Measurements from ENCODE around the gene SEC61B.
"Not testable (repeated sequence)": the region's sequence is repeated elsewhere in the genome, so short reads cannot be mapped to it uniquely, and the experiment has no call there.

SEC61B gene

DNA sequence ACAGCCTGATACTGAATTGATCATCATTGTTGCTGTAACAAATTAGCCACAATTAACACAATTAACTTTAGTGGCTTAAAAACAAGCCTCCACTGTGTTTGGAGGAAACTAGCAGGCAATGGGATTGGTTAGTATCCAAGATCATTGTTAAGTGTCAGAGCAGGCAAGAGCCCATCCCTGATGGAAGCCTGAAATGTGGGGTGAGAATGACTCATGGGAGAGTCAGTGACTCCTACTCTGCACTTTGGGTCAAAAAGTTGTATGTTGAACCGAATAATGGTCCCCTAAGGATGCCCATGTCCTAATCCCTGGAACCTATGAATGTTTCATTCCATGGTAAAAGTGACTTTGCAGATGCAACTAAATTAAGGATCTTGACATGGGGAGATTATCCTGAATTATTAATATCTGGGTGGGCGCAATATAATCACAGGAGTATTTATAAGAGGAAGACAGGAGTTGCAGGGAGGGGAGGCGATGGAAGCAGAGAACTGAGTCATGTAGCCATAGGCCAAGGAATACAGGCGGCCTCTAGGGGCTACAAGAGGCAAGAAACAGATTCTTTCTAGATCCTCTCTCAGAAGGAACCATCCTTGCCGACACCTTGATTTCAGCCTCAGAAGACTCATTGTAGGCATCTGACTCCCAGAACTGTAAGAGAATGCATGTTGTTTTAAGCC, 29.2 kb upstream of the SEC61B start:
- DNase-seq (ENCODE audit: low read depth), result no peak

DNA sequence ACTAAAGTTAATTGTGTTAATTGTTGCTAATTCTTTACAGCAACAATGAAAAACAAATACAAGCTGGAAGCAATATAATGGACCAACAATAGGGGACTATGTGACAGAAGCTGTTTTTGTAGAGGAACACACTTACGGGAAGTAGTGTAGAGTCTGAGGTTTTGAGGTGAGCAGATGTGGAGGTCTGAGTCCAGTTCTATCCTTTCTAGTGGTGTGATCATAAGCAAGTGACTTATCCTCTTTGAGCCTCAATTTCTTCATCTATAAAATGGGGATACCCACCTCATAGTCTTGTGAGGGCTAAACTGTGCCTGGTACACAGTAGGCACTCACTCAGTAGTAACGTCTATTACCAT, 28.6 kb upstream of the SEC61B start:
- no peak for DNase-seq (ENCODE audit: low read depth)

DNA sequence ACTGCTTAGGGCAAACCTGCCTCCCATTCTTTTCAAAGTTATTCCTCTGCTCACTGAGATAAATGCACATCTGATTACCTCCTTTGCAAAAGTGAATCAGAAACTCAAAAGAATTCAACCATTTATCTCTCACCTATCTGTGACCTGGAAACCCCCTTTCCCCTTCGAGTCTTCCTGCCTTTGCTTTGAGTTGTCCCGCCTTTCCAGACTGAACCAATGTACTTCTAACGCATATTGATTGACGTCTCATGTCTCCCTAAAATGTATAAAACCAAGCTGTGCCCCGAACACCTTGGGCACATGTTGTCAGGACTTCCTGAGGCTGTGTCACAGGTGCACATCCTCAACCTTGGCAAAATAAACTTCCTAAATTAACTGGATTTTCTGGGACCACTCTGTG, 25.6 kb upstream of the SEC61B start:
- not testable (repeated sequence) for DNase-seq (ENCODE audit: low read depth)

DNA sequence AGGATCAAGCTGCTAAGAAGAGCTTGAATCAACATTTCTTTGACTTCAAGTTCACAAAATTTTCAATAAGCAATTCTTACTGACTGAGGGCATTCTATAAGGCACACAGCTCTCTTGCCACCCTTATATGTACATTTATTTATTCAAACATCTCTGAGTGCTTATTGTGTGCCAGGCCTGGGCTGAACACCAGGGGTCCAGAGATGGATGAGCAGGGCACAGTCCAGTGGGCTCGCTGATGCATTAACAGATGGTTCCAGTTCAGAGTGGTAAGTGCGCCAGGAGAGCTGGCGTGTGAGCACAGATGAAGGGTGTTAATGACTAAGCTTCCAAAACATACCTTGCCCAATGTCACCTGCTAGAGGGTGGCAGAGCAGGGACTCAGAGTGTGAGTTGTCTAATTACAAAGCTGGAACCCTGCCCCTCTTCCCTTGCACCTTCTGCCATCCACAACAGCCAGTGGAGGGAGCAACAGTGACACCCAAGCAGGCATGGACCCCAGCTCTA, 24.9 kb upstream of the SEC61B start:
- no peak for DNase-seq (ENCODE audit: low read depth)

- DNase-seq (ENCODE audit: low read depth), result no peak
Measured at GRCh38 chr9:99197987-99198386, 24.1 kb upstream of the SEC61B start.

DNA sequence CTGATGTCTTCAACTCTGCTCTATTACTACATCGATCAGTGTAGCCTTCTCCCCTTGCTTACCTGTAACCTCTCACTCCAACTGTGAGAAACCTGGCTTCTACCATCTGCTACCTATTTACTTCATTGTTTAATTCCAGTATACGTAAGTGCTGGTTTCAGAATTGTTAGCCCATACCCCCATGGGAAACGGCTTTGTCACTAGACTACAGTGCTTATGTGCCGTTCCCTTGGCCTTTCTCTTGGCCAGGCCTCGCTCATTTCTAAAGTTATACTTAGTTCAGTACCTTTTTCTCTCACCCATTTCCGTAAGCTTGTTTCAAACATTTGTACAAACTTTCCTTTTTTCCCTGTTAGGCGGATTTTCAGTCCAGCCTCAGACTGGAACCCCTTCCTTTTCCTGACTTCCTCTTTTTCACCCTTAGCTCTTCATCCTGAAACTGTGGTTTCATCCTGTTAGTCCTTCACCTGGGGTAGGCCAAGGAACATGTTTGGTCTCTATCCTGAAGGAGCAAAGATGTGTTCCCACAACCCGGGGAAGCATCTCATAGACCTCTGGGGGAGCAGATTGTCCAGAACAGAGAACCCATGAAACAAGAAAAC, 22.0 kb upstream of the SEC61B start:
- DNase-seq (ENCODE audit: low read depth), result no peak

DNA sequence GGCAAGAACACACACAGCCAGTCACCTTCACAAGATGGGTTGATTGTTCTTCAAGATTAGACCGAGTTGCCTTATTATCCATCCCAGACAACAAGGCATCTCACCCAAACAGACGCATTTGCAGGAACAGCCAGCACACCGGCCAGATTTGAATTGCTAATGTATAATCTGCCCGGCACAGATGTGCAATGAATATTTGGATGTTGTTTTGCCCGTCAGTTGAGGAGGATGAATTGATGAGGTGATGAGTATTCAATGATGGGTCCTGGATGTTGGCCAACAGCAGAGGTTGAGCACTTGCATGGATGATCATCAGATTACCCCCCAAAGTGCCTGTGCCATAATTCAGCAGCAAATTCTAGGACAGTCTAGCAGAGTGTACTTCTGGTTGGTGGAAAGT, 20.5 kb upstream of the SEC61B start:
- DNase-seq (ENCODE audit: low read depth), result no peak

GRCh38 chr9:99210572-99210971, 11.5 kb upstream of the SEC61B start:
- no peak for DNase-seq (ENCODE audit: low read depth)

DNA sequence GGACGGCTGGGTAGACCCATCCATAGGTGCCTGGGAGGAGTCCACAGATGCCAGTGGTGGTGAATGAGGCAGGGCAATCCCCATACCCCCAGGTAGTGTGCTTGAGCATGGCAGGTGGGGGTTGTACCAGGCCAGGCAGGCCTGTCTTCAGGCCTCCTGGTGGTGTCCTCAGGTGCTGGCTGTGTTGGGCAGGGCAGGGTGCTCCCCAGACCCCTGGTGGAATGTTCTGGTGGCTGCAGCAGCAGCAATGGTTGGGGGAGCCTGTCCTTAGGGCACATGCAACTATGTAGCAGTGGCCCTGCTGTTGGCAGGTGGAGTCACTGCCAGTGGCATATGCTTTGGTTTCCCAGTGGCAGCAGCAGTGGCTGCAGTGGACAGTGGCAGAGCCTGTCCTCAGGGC, 10.3 kb upstream of the SEC61B start:
- DNase-seq (ENCODE audit: low read depth), result no peak

- DNase-seq (ENCODE audit: low read depth), result no peak
Measured at GRCh38 chr9:99213197-99213596, 8.9 kb upstream of the SEC61B start.

DNA sequence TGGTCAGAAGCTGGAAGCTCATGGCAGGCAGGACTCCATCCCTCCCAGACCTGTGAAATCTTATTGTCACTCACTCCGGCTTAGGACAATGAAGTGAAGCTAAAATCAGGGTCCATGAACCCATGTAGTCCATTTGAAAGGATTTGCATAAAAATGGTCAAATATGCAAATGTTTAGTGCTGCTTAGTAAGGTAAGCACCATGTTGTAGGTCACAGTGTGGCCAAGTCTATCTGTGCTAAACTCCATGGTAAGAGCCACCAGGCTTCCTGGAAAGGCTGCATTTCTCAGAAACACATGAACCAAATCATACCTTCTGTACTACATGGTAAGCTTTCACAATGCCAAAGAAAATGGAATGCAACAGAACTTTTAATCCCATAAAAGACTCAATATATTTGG, 6.0 kb upstream of the SEC61B start:
- DNase-seq (ENCODE audit: low read depth), result no peak

DNA sequence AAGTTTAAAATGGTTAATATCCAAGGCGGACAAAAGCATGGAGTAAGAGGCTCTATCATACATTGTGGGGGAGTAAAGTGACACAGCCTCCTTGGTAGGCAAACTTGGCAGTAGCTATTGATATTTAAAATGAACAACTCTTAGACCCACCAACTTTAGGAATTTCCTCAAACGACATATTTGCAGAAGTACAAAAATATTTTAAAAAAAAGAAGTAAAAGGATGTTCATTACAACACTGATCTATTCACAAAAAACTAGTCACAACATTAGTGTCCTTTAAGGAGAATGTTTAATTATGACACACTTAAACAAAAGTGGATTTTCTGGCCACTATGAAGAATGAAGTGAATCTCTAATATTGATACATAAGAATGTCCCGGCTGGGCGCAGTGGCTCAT, 2.1 kb upstream of the SEC61B start:
- no peak for DNase-seq (ENCODE audit: low read depth)

DNA sequence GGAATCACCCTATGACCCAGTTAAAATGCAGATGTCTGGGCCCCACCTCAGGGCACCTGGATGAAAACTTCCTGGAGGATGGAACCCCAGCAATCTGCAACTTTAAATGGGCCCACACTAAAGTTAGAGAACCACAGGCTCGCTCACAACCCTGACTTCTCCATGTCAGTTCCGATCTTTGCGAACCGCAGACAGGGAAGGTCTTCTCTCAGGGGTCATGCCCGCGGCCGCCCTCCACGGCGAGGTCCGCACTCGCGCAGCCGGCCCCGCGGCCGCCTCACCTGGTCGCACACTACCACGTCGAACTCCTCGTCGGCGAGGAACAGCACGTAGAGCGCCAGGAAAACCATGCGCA, 839 bp upstream of the SEC61B start:
- no peak for DNase-seq (ENCODE audit: low read depth)

- DNase-seq (ENCODE audit: low read depth), result no peak
Measured at GRCh38 chr9:99222416-99223270, 561 bp downstream of the SEC61B start.

DNA sequence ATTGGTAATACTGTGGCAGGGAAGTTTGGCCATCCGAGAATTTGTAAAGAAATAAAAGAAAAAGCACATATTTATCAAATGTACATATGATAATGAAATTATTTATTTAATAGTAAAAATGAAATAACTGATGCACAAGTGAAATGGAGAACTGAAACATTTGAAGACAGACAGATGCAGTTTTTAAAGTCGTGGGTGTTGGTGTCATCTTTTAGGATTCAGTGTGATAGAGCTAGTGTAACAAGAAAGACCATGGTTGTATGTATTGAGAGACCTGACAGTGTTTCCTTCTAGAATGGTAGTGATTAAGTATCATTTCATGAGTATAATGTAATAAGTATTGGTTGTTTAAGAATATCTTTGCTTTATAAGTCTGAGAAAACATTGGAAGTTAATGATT, 2.4 kb downstream of the SEC61B start:
- DNase-seq (ENCODE audit: low read depth), result no peak

DNA sequence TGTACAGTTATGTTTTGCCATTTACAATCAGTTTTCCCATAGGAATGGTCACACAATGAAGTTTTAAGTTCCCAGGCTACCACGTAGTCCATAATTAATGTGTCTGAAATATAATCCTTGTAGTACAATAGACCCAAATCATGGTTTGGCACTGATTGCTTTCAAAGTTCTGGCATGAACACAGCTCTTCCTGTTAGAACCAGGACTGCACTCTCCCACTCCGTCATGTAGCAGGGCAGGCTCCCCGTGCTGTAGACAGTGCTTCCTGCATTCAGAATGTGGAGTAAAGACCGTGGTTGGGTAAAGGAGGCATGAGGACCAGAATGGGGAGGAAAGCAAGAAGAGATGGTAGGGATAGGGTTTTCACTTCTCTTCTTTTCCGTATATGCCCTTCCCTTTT, 4.0 kb downstream of the SEC61B start:
- peak; percentile 24 for DNase-seq (ENCODE audit: low read depth)

DNA sequence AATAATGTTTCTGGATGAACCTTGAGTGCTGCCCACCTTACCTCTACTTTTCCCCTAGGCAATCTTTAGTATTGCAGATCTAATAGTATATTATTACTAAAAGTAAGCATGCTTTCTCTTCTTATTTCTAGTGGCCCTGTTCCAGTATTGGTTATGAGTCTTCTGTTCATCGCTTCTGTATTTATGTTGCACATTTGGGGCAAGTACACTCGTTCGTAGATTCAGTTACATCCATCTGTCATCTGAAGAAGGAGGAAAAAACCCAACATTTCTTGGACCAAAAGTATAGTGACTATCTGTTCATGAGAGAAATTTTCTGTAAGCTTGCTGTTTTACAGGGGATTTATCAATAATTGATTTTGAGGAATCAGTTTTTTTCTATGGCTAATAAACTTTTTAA, 8.1 kb downstream of the SEC61B start:
- DNase-seq (ENCODE audit: low read depth), result no peak

DNA sequence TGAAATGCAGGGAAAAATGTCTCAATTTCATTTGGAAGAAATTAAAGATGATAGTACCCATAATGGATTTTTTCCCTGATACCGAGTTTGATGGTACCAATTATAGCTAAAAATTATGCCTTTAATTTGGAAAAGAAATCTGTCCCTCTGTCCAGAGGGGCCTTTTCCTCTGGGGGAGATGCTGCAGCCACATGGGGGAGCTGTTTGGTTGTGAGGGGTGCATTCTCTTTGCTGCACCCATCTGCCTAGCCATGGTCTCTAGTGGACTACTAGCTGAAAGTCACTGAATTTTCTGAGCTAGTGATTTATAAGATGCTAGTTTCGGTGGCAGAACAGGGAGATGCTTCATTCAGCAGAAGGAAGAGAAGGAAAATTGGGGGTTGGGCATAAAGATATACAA, 9.6 kb downstream of the SEC61B start:
- peak; percentile 6 for DNase-seq (ENCODE audit: low read depth)

DNA sequence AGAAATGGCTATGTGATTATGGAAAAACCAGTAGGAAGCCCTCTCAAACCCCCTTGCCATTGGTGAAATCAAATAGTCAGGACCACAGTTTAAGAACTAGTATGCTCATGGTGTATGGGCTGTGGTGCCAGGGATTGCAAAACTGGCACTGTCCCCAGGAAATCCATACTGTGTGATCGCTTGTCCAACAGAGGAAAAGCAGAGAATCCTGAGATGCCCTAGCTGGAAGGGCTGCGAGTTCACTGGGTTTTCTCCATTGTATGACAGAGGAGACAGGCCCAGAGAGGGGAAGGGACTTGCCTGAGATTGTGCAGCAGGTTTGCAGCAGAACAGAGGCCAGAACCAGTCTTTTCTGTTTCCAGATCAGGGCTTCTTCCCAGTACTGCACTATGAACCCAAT, 12.5 kb downstream of the SEC61B start:
- DNase-seq (ENCODE audit: low read depth), result no peak

DNA sequence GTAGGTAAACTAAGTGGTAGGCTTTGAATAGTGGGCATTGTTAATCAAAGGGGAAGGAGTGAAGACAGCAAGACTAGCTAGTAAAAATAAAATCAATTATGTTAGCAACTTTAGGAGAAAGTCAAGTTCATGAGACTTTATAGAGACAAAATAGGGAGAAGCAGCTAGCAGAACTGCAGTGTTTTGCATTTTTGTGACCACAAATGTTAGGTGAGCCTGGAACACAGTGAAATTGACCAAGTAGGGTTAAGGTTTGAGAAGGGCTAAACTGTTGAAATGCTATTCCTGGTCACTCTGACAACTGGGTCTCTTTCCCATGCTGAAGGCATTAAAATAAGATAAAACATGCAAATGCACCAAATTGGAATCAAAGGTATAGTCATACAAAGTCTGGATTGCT, 13.0 kb downstream of the SEC61B start:
- no peak for DNase-seq (ENCODE audit: low read depth)

GRCh38 chr9:99235926-99236634, 14.0 kb downstream of the SEC61B start:
- no peak for DNase-seq (ENCODE audit: low read depth)

DNA sequence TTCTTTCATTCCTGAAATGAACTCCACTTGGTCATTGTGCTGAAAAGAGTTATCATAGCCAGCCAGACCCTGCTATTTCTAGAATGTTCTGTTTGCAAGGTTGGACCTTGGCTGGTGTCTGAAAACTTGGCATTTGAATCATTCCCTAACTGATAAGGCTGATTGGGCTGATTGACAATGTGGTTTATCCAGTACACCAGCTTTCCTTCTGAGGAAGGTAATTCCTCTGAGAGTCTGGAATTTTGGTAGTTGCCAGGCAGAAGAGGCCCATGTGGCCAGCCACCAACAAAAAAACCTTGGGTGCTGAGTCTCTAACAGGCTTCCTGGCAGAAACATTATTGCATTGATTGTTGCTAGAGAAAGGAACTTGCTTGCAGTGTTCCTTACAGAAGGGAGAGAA, 15.3 kb downstream of the SEC61B start:
- DNase-seq (ENCODE audit: low read depth), result no peak

DNA sequence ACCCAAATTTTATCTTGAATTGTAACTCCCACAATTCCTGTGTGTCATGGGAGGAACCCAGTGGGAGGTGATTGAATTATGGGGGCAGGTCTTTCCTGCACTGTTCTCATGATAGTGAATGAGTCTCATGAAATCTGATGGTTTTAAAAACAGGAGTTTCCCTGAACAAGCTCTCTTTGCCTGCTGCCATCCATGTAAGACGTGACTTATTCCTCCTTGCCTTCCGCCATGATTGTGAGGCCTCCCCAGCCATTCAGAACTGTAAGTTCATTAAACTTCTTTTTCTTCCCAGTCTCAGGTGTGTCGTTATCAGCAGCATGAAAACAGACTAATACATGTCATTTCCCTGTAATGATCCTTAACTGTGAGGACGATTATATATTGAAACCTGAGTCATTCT, 15.8 kb downstream of the SEC61B start:
- not testable (repeated sequence) for DNase-seq (ENCODE audit: low read depth)

Measured in fibroblast of gingiva (primary cell).